Sigmoid colon (tissue), 7 donors: ENCODE data around the gene FRA10AC1. TPM values are rescaled to one million over a fixed set of nuclear protein-coding genes. Genes with fewer than 3 reads are reported as not detected.

Experiments
- DNase-seq: peaks from one replicate; pipeline ENCODE4 v3.0.0-alpha.2; 2019
- H3K27ac ChIP-seq, 4 donors: fragments of 200-600 bp; sonication (generic); one replicate each; pipeline ENCODE4 v1.5.1; 2016 to 2019; ENCODE audit warnings: mild to moderate bottlenecking in 1 of 4
- H3K27me3 ChIP-seq, 3 donors: fragments of 200-600 bp; sonication (generic); one replicate each; pipeline ENCODE4 v1.5.1; 2019; ENCODE audit warnings: mild to moderate bottlenecking in 1 of 3
- H3K36me3 ChIP-seq, 4 donors: fragments of 200-600 bp; sonication (generic); one replicate each; pipeline ENCODE4 v1.5.1; 2016 to 2019
- H3K4me1 ChIP-seq, 4 donors: fragments of 200-600 bp; sonication (generic); one replicate each; pipeline ENCODE4 v1.5.1; 2017 to 2019
- H3K4me3 ChIP-seq, 4 donors: fragments of 200-600 bp; sonication (generic); one replicate each; pipeline ENCODE4 v1.5.1; 2017 to 2019; ENCODE audit warnings: mild to moderate bottlenecking in 2 of 4, moderate library complexity in 1 of 4
- H3K9me3 ChIP-seq, 4 donors: fragments of 200-600 bp in 3 of 4; sonication (generic) in 3 of 4; one replicate each; pipeline versions ENCODE4 v1.5.1 to v1.6.1; 2013 to 2019
- EP300 ChIP-seq, 4 donors: sonication (generic); formaldehyde crosslinking; IDR thresholded peaks; one replicate each; pipeline ENCODE4 v1.6.1; 2017; ENCODE audit warnings: antibody characterized with exemption in 4 of 4
- POLR2A ChIP-seq, 2 donors: fragments of 450-650 bp; IDR thresholded peaks; one replicate each; pipeline ENCODE4 v1.6.1; 2016; ENCODE audit warnings: antibody characterized with exemption in 2 of 2, mild to moderate bottlenecking in 2 of 2, moderate library complexity in 2 of 2
- POLR2AphosphoS5 ChIP-seq, 4 donors: sonication (generic); formaldehyde crosslinking; IDR thresholded peaks; one replicate each; pipeline ENCODE4 v1.6.1; 2017; ENCODE audit warnings: antibody characterized with exemption in 4 of 4
- WGBS, 2 donors: extraction: QIAGEN DNeasy Blood & Tissue Kit; methylation state at CpG; one replicate each; pipeline ENCODE4 v1.1.7; 2013; 5-methylcytosine and 5-hydroxymethylcytosine counted together
- intact Hi-C: fragments of 100-400 bp; cut with DNase I; formaldehyde crosslinking; loops from one replicate; pipeline ENCODE4 v1.15.1; 2023
- polyA plus RNA-seq, 3 donors: library from polyadenylated mRNA; stranded (reverse); fragments of 200-250 nt; gene quantifications; one replicate each; pipeline ENCODE4 v1.2.3, GENCODE V29; 2013
- total RNA-seq, 4 donors: library from RNA; depleted of rRNA; stranded (reverse); fragments of >200 nt; gene quantifications; one replicate each; pipeline ENCODE4 v1.1.0, GENCODE V29; 2016
- TF ChIP-seq, protein P1 (sequence below), 4 experiments: fragments of 450-650 bp in 3 of 4; fragments of 200-600 bp in 1 of 4; IDR thresholded peaks; one replicate each; pipeline ENCODE4 v1.5.1; 2016 to 2019; ENCODE audit warnings: antibody characterized with exemption in 4 of 4, mild to moderate bottlenecking in 3 of 4, moderate library complexity in 2 of 4
- donor health status: healthy with polysubstance abuse.
- donor health status: Bipolar disorder and iron deficiency.
- donor health status: healthy.

FRA10AC1 gene
- total and polyA plus RNA-seq, 7 donors: 4.2 to 23.5 (median 11.8) TPM

DNA sequence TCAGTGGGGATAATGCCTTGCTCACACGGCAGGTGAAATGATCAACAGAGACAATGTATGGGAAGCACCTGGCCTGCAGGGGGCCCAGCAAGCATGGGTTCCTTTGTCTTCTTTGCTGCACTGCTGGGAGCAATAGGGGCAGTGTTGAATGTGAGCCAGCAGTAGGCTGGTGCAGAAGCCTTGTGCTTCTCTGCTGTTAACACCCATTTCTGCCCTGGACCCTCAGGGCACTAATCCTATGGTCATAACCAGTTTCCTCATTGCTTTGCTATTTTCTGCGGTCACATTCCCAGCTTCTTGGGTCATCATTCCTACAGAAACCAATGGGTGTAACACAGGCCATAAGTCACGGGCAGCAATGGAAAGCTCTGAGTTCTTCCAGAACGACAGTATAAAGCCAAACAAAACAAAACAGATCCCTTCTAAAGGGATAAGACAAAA lies 44.5 kb upstream of the FRA10AC1 start:
- no peaks in the 10 kb centered on the region for H3K36me3 ChIP-seq
- intact Hi-C loops: no loop called here
- no peaks in the 10 kb centered on the region for H3K9me3 ChIP-seq
- DNase-seq: no peak
- peaks cover 0 to 41% (median 26%) of the 10 kb centered on the region in 4 donors for H3K4me1 ChIP-seq
- H3K27me3 ChIP-seq: no peaks in the 10 kb centered on the region
- H3K4me3 ChIP-seq: no peak overlapping the region
- peak in 1 of 4 donors; percentile 7 for TF ChIP-seq EP300 (IDR thresholded peaks at IDR 0.05)
- no peak for TF ChIP-seq POLR2A (IDR thresholded peaks at IDR 0.05)
- TF ChIP-seq, protein P1, sequence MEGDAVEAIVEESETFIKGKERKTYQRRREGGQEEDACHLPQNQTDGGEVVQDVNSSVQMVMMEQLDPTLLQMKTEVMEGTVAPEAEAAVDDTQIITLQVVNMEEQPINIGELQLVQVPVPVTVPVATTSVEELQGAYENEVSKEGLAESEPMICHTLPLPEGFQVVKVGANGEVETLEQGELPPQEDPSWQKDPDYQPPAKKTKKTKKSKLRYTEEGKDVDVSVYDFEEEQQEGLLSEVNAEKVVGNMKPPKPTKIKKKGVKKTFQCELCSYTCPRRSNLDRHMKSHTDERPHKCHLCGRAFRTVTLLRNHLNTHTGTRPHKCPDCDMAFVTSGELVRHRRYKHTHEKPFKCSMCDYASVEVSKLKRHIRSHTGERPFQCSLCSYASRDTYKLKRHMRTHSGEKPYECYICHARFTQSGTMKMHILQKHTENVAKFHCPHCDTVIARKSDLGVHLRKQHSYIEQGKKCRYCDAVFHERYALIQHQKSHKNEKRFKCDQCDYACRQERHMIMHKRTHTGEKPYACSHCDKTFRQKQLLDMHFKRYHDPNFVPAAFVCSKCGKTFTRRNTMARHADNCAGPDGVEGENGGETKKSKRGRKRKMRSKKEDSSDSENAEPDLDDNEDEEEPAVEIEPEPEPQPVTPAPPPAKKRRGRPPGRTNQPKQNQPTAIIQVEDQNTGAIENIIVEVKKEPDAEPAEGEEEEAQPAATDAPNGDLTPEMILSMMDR (IDR thresholded peaks at IDR 0.05): no peak
- peak in 3 of 4 donors; percentile 67 to 77 (median 70) for TF ChIP-seq POLR2AphosphoS5 (IDR thresholded peaks at IDR 0.05)
- peak overlapping the region in 3 of 4 donors; percentile 37 to 78 (median 78) for H3K27ac ChIP-seq
- WGBS, 2 donors: 54 to 64% methylated on average over 4 of the region's 4 CpGs

DNA sequence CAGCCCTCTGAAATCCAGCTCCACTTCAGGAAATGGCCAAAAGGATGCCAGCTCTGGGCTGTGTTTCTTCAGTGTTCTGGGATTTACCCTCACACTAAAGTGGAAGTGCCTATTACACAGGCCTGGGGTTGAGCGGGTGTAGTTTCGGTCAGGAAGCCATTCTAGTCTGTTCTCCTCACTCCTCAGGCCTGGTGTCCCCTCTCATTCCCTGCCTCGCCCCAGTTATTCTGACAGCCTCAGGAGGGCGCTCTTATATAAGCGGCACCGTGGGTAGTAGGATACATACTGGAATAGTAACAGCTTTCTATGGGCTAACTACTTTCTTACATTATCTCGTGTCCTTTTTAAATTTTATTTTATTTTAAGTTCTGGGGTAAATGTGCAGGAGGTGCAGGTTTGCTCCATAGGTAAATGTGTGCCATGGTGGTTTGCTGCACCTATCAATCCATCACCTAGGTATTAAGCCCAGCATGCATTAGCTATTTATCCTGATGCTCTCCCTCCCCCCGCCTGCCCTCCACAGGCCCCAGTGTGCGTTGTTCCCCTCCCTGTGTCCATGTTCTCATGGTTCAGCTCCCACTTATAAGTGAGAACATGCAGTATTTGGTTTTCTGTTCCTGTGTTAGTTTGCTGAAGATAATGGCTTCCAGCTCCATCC lies 43.1 kb upstream of the FRA10AC1 start:
- no peaks in the 10 kb centered on the region for H3K9me3 ChIP-seq
- H3K4me3 ChIP-seq: no peak overlapping the region
- intact Hi-C loops: no loop called here
- peaks cover 0 to 34% (median 19%) of the 10 kb centered on the region in 4 donors for H3K4me1 ChIP-seq
- WGBS, 2 donors: 72% methylated on average over 9 of the region's 9 CpGs
- TF ChIP-seq, protein P1 (IDR thresholded peaks at IDR 0.05): no peak
- TF ChIP-seq POLR2AphosphoS5 (IDR thresholded peaks at IDR 0.05): no peak
- no peak for TF ChIP-seq EP300 (IDR thresholded peaks at IDR 0.05)
- TF ChIP-seq POLR2A (IDR thresholded peaks at IDR 0.05): no peak
- H3K36me3 ChIP-seq: no peaks in the 10 kb centered on the region
- H3K27me3 ChIP-seq: no peaks in the 10 kb centered on the region
- peak overlapping the region in 1 of 4 donors; percentile 6 for H3K27ac ChIP-seq
- DNase-seq: no peak

DNA sequence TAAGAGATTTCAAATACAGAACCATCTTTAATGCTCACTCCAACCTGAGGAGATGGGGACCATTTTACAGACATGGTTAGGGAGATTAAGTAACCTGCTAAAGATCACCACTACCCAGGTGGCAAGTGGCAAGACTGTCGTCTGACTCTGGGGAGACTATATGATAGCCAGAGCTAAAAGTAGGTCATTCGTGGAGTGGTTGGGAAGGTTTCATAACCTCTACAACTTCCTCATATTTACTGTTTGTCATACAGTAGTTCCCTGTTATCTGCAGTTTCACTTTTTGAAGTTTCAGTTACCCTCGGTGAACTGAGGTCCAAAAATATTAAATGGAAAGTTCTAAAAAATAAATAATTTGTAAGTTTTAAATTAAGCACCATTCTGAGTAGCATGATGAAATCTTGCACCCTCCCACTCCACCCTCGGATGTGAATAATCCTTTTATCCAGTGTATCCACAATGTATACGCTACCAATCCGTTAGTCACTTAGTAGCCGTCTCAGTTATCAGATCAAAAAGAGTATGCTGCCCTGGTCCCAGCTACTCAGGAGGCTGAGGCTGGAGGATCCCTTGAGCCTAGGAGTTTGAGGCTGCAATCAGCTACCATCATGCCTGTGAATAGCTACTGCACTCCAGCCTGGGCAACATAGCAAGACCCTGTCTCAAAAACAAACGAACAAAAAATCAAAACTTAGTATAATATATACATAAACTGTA lies 40.4 kb upstream of the FRA10AC1 start:
- H3K9me3 ChIP-seq: no peaks in the 10 kb centered on the region
- peaks cover 0 to 21% (median 15%) of the 10 kb centered on the region in 4 donors for H3K4me1 ChIP-seq
- no peaks in the 10 kb centered on the region for H3K36me3 ChIP-seq
- 47 to 53% methylated on average over 8 of the region's 8 CpGs for WGBS, 2 donors
- no peaks in the 10 kb centered on the region for H3K27me3 ChIP-seq
- no peak overlapping the region for H3K27ac ChIP-seq
- DNase-seq: no peak
- H3K4me3 ChIP-seq: no peak overlapping the region
- TF ChIP-seq EP300 (IDR thresholded peaks at IDR 0.05) (no peak), POLR2A (IDR thresholded peaks at IDR 0.05) (no peak), POLR2AphosphoS5 (IDR thresholded peaks at IDR 0.05) (no peak)
- TF ChIP-seq, protein P1 (IDR thresholded peaks at IDR 0.05): no peak
- intact Hi-C loops: no loop called here

DNA sequence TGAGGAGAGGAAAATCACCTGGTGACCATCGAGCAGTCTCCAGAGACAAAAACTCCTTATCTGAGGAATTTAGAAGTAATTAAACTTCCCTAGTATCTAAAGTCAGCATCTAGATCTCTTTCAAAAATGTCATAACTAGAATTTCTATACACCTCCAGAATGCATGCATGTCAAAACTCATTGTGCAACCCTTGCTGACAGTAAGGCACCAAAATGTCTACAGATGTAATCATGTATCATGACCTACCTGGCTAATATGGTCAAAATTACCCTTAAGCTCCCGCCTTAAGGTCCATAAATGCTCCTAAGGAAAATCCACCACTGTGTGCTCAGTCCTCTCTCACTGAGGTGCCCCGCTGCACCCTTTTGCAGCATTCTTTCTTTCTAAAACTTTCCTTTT lies 39.0 kb upstream of the FRA10AC1 start:
- WGBS, 2 donors: 83 to 87% methylated on average over 3 of the region's 3 CpGs
- Histone ChIP-seq H3K27ac (no peak overlapping the region), H3K4me1 (peaks cover 0 to 7% (median 2%) of the 10 kb centered on the region in 4 donors), H3K36me3 (no peaks in the 10 kb centered on the region), H3K4me3 (no peak overlapping the region), H3K27me3 (no peaks in the 10 kb centered on the region), H3K9me3 (no peaks in the 10 kb centered on the region)
- TF ChIP-seq EP300 (IDR thresholded peaks at IDR 0.05) (no peak), POLR2AphosphoS5 (IDR thresholded peaks at IDR 0.05) (no peak)
- TF ChIP-seq, protein P1 (IDR thresholded peaks at IDR 0.05): no peak
- no peak for DNase-seq
- intact Hi-C loops: no loop called here
